ENCODE data around the gene ZNF197.

The ZNF197 gene

GRCh38 chr3:44612678-44613077 is 12.2 kb upstream of the ZNF197 start:
- no peak overlapping the region for H3K27ac ChIP-seq
- TF ChIP-seq CTCF (IDR thresholded peaks at IDR 0.05), result no peak
- TF ChIP-seq ZFX (IDR thresholded peaks at IDR 0.05; ENCODE audit: borderline replicate concordance), result no peak

- no peak overlapping the region for H3K27ac ChIP-seq
- TF ChIP-seq CTCF (IDR thresholded peaks at IDR 0.05) (no peak), ZFX (IDR thresholded peaks at IDR 0.05; ENCODE audit: borderline replicate concordance) (no peak)
Measured at GRCh38 chr3:44628716-44629115, 3.9 kb downstream of the ZNF197 start.

GRCh38 chr3:44632193-44632592 is 7.4 kb downstream of the ZNF197 start:
- no peak overlapping the region for H3K27ac ChIP-seq
- TF ChIP-seq CTCF (IDR thresholded peaks at IDR 0.05) (no peak), ZFX (IDR thresholded peaks at IDR 0.05; ENCODE audit: borderline replicate concordance) (no peak)

- H3K27ac ChIP-seq, result no peak overlapping the region
- TF ChIP-seq CTCF (IDR thresholded peaks at IDR 0.05), result no peak
- TF ChIP-seq ZFX (IDR thresholded peaks at IDR 0.05; ENCODE audit: borderline replicate concordance), result no peak
Measured at GRCh38 chr3:44642337-44642736, 17.5 kb downstream of the ZNF197 start.

- TF ChIP-seq CTCF (IDR thresholded peaks at IDR 0.05), result no peak
- TF ChIP-seq ZFX (IDR thresholded peaks at IDR 0.05; ENCODE audit: borderline replicate concordance), result no peak
- H3K27ac ChIP-seq, result no peak overlapping the region
Measured at GRCh38 chr3:44643024-44643423, 18.2 kb downstream of the ZNF197 start.

- H3K27ac ChIP-seq, result no peak overlapping the region
- TF ChIP-seq CTCF (IDR thresholded peaks at IDR 0.05) (no peak), ZFX (IDR thresholded peaks at IDR 0.05; ENCODE audit: borderline replicate concordance) (no peak)
Measured at GRCh38 chr3:44647771-44648170, 22.9 kb downstream of the ZNF197 start.

GRCh38 chr3:44648564-44649229 is 23.9 kb downstream of the ZNF197 start, which contains the start of gene ZNF35:
Gene ZNF35 (plus strand): TSS chr3:44648732. CDS start chr3:44651068, 2,336 bp downstream.
- no peak for TF ChIP-seq ZFX (IDR thresholded peaks at IDR 0.05; ENCODE audit: borderline replicate concordance)
- TF ChIP-seq CTCF (IDR thresholded peaks at IDR 0.05), result no peak
- no peak within 1 kb of the TSS for H3K27ac ChIP-seq
